Measurements from ENCODE around the gene GPR171. TPM values are rescaled to one million over a fixed set of nuclear protein-coding genes. Genes with fewer than 3 reads are reported as not detected.

Gene GPR171
- polyA plus RNA-seq, 1 donor from 2014 or later: not detected

DNA sequence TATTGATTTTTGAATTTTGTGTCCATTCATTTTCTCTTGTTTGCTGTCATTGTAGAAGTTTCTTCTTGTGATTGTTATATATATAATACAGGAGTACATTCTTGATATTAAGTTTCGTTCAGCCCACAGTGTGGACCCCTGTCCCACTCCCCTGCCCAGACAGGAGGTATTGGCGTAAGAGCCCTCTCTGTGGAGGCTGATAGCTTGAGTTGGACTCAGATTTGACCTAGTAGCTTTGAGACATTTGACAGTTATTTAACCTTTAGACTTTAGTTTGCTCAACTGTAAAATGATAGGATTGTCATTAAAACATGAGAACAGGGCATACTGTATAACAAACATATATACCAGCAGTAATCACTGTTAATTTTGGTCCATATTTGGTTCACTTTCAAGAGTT lies 27.1 kb downstream of the GPR171 start:
- H3F3A ChIP-seq (ENCODE audit: insufficient read depth, low read length, poor library complexity, severe bottlenecking): no peaks in the 10 kb centered on the region
- H3K36me3 ChIP-seq (ENCODE audit: insufficient read depth, low read length): peaks cover 6% of the 10 kb centered on the region
- TF ChIP-seq EZH2 (IDR thresholded peaks at IDR 0.05; ENCODE audit: borderline replicate concordance, insufficient read depth, low read length, poor library complexity, severe bottlenecking) (no peak), TAF1 (IDR thresholded peaks at IDR 0.05; ENCODE audit: low read depth) (no peak), EP300 (conservative IDR thresholded peaks at IDR 0.05; ENCODE audit: poor library complexity, severe bottlenecking) (no peak), MXI1 (conservative IDR thresholded peaks at IDR 0.05; ENCODE audit: poor library complexity, severe bottlenecking) (no peak), RAD21 (conservative IDR thresholded peaks at IDR 0.05) (no peak), POLR2AphosphoS5 (IDR thresholded peaks at IDR 0.05) (no peak), SMC3 (conservative IDR thresholded peaks at IDR 0.05; ENCODE audit: poor library complexity) (no peak)
- TF ChIP-seq, protein P1, sequence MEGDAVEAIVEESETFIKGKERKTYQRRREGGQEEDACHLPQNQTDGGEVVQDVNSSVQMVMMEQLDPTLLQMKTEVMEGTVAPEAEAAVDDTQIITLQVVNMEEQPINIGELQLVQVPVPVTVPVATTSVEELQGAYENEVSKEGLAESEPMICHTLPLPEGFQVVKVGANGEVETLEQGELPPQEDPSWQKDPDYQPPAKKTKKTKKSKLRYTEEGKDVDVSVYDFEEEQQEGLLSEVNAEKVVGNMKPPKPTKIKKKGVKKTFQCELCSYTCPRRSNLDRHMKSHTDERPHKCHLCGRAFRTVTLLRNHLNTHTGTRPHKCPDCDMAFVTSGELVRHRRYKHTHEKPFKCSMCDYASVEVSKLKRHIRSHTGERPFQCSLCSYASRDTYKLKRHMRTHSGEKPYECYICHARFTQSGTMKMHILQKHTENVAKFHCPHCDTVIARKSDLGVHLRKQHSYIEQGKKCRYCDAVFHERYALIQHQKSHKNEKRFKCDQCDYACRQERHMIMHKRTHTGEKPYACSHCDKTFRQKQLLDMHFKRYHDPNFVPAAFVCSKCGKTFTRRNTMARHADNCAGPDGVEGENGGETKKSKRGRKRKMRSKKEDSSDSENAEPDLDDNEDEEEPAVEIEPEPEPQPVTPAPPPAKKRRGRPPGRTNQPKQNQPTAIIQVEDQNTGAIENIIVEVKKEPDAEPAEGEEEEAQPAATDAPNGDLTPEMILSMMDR (IDR thresholded peaks at IDR 0.05; ENCODE audit: poor library complexity, severe bottlenecking): no peak
- TF ChIP-seq, protein P2, sequence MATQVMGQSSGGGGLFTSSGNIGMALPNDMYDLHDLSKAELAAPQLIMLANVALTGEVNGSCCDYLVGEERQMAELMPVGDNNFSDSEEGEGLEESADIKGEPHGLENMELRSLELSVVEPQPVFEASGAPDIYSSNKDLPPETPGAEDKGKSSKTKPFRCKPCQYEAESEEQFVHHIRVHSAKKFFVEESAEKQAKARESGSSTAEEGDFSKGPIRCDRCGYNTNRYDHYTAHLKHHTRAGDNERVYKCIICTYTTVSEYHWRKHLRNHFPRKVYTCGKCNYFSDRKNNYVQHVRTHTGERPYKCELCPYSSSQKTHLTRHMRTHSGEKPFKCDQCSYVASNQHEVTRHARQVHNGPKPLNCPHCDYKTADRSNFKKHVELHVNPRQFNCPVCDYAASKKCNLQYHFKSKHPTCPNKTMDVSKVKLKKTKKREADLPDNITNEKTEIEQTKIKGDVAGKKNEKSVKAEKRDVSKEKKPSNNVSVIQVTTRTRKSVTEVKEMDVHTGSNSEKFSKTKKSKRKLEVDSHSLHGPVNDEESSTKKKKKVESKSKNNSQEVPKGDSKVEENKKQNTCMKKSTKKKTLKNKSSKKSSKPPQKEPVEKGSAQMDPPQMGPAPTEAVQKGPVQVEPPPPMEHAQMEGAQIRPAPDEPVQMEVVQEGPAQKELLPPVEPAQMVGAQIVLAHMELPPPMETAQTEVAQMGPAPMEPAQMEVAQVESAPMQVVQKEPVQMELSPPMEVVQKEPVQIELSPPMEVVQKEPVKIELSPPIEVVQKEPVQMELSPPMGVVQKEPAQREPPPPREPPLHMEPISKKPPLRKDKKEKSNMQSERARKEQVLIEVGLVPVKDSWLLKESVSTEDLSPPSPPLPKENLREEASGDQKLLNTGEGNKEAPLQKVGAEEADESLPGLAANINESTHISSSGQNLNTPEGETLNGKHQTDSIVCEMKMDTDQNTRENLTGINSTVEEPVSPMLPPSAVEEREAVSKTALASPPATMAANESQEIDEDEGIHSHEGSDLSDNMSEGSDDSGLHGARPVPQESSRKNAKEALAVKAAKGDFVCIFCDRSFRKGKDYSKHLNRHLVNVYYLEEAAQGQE (IDR thresholded peaks at IDR 0.05; ENCODE audit: borderline replicate concordance): no peak
- H3K9me2 ChIP-seq (ENCODE audit: insufficient read depth, low read length): no peaks in the 10 kb centered on the region
- H3K9me3 ChIP-seq (ENCODE audit: low read length): no peaks in the 10 kb centered on the region
- H3K9ac ChIP-seq (ENCODE audit: low read length): no peak overlapping the region
- no peaks in the 10 kb centered on the region for H3K79me2 ChIP-seq (replicated peaks; ENCODE audit: insufficient read depth, low read length)
- no peaks in the 10 kb centered on the region for H3K27me3 ChIP-seq (ENCODE audit: insufficient read depth, low read depth, low read length)
- no peaks in the 10 kb centered on the region for H4K20me1 ChIP-seq (ENCODE audit: insufficient read depth)
- no peak overlapping the region for H3K27ac ChIP-seq (ENCODE audit: low read length)
- H3K4me3 ChIP-seq (ENCODE audit: low read length): no peak overlapping the region
- H2AFZ ChIP-seq (ENCODE audit: low read depth, low read length): no peak overlapping the region
- no peak overlapping the region for H3K4me2 ChIP-seq (ENCODE audit: low read length)

DNA sequence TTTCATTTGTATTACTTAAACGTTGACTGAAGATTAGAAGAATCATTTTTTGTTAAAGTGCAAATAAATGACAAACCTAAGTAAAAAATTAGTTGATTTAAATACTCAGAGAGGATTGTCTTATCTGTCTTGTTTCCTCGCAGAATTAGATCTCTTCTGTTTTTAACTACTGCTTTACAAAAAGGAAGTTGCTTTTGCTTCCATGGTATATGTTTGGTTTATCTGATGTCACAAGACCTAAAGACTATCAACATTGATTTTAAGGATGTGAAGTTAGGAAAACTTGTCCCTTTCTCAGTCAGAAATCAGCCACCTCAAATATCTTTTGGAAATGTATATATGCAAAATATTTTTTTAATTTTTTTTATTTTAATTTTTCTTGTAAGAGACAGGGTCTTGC lies 28.7 kb downstream of the GPR171 start:
- no peaks in the 10 kb centered on the region for H3K79me2 ChIP-seq (replicated peaks; ENCODE audit: insufficient read depth, low read length)
- no peak overlapping the region for H3K9ac ChIP-seq (ENCODE audit: low read length)
- no peaks in the 10 kb centered on the region for H3K9me3 ChIP-seq (ENCODE audit: low read length)
- no peak overlapping the region for H2AFZ ChIP-seq (ENCODE audit: low read depth, low read length)
- no peaks in the 10 kb centered on the region for H4K20me1 ChIP-seq (ENCODE audit: insufficient read depth)
- peaks cover 6% of the 10 kb centered on the region for H3K36me3 ChIP-seq (ENCODE audit: insufficient read depth, low read length)
- no peak overlapping the region for H3K27ac ChIP-seq (ENCODE audit: low read length)
- no peaks in the 10 kb centered on the region for H3K27me3 ChIP-seq (ENCODE audit: insufficient read depth, low read depth, low read length)
- H3K9me2 ChIP-seq (ENCODE audit: insufficient read depth, low read length): no peaks in the 10 kb centered on the region
- TF ChIP-seq EP300 (conservative IDR thresholded peaks at IDR 0.05; ENCODE audit: poor library complexity, severe bottlenecking) (no peak), TAF1 (IDR thresholded peaks at IDR 0.05; ENCODE audit: low read depth) (no peak), MXI1 (conservative IDR thresholded peaks at IDR 0.05; ENCODE audit: poor library complexity, severe bottlenecking) (no peak), RAD21 (conservative IDR thresholded peaks at IDR 0.05) (no peak)
- no peaks in the 10 kb centered on the region for H3F3A ChIP-seq (ENCODE audit: insufficient read depth, low read length, poor library complexity, severe bottlenecking)
- H3K4me2 ChIP-seq (ENCODE audit: low read length): no peak overlapping the region
- no peak overlapping the region for H3K4me3 ChIP-seq (ENCODE audit: low read length)
